ENCODE data around the gene CNPY1.

- TF ChIP-seq ATF3 (IDR thresholded peaks at IDR 0.05; ENCODE audit: insufficient read depth, low read depth, low read length) (no peak), POLR2AphosphoS5 (IDR thresholded peaks at IDR 0.05; ENCODE audit: low read depth, low read length) (no peak), JUND (IDR thresholded peaks at IDR 0.05; ENCODE audit: low read length) (no peak), CEBPB (IDR thresholded peaks at IDR 0.05; ENCODE audit: low read depth, low read length) (no peak)
Measured at GRCh38 chr7:155594961-155595366, 48.6 kb upstream of the CNPY1 start.

Data from H1 (cell line).